Suppressor macrophage treated with lipopolysaccharide for 1 hour (primary cell): ENCODE measurements around the gene CBX5.
"Not testable (repeated sequence)": the region's sequence is repeated elsewhere in the genome, so short reads cannot be mapped to it uniquely, and the experiment has no call there.

Source experiments
- DNase-seq, 3 donors: peaks; one replicate each; pipeline ENCODE4 v3.0.0-alpha.2; 2020 to 2022

Gene CBX5

DNA sequence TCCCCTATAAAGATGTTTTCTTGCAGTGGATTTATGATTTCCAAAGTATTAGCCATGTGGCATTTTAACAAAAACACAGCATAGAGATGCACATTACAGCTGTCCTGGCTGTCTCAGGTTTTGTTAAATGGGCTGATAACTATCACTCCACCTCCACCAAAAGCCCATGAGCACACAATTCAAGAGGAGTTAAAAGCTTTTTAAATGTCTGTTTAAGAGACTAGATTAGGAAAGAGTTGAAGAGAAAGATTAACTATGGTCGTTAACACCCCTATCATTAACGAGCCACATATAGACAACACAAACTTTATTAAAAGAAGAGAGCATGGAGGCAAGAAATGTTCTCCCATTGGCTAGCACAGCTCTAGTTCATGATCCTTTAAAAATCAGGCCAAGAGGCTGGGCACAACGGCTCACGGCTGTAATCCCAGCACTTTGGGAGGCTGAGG lies 14.5 kb downstream of the CBX5 start:
- no peak for DNase-seq

DNA sequence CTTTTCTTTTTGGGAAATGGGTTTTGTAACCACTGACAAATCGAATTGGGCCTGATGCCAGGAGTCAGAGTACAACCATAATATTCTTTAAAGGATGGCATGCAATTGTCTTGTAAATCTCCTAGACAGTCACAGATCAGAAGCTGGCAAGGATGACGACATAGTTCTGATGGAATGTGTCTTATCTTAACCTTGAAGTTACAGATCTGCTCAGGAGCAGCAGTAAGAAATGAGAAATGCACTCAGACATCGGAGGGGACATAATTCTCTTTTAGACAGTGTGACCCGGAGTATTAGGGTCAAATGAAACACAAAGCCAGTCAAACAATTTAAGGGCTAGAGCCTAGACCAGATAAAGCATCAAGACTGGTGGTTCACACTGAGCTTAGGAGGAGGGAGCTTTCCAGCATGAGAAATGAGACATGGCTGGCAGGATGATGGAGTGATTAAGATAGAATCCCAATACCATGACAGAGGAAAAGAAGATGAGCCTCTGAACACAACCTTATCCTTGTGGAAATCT lies 17.5 kb downstream of the CBX5 start:
- peak; percentile 34 to 41 (median 39) for DNase-seq

DNA sequence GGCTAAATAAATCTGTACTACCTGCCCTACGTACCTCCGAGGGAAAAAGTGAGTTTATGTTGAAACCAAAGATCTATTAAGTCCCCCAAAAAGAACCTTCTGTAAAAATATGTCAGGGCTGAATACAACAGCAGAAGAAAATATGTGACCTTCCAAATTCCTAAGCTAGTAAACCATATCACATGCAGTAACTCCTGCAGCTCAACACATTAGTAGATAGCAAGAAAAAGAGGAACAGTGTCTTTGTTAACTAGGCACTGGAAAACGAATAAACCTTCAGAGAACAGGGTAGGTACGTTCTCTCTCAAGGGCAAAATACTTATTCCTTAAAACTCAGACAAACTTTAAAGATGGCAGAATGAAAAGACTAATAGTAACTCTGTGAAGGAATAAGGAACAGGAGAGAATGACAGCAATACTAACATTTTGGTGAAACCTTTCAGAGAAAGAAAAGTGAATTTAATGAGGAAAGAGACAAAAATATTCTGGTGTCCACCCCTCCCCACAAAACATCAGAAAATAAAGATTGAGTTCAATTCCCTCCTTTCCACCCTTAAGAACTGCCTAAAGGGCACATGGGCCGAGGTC lies 18.0 kb downstream of the CBX5 start:
- DNase-seq: peak in 2 of 3 donors; percentile 28

DNA sequence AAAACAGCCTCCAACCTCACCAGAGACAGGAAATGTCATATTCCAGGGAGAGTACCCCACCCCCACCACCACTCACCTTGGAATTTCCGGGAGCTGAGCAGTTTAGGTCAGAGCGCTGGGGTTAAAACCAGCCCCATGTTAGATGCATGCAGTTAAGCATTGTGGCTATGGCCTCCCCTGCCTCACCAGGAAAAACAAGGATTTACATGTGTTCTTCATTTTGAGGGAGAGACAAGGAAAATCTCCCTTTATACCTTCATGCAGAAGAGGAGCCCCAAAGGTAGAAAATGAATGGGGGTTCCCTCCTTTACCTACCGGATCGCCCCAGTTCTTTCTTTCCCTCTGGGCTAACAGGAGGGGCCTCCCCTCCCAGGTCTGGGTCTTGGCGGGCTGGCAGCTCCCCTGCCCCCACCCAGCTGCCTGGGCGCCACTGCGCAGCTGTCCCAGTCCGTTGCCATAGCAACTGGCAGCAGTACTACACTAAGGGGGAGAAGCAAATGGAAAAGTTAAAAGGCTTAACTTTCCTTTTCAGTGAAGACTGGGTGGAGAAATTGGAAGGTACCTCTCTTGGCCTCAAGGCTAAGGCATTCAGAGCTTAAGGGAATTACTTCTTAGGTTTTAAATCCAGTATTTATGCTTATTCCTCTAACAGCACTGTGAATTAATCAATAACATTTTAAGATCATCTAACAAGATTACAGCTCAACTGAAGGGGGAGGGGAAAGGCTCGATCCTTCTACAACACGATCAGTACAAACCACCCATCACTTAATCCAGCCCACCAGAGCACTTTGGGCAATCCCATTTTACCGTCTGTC lies 20.5 kb downstream of the CBX5 start:
- peak; percentile 55 to 63 (median 56) for DNase-seq

DNA sequence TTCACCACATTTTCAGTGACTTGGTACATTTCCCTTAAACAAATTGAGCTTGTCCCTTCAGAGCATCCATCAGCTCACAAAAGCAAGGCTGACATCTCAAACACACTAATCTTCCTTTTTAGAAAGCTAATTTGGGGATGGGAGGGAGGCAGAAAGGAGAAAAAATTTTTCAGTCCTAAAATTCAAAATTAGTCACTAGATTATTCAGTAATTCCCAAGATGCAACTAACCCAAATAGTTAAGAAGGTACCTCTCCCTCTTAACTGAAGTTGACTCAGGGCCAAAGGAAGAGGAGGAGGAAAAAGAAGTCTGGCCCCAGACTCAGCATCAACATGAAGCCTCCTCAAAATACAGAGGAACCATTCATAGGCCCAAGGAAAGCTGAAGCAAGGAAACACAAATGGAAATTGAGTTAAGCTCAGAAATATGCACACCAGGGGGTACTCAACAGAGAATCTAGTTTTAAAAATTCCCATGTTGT lies 21.7 kb downstream of the CBX5 start:
- DNase-seq: no peak

DNA sequence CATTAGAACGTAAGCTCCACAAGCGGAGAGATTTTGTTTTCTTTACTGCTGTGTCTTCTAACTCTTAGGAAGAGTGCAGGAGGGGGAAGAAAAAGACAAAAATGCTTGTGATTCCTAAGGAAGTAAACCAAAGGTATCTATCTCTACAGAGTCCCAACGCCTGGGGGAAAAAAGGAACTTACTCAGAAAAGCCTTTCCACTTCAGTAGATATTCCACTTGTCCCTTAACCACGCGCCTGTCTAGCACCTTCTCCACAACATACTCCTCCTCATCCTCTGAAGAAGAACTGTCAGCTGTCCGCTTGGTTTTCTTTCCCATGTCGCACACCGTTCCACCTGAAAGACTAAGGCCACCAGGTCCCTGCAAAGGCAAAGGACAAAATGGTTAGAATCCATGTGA lies 22.6 kb downstream of the CBX5 start:
- DNase-seq: no peak

DNA sequence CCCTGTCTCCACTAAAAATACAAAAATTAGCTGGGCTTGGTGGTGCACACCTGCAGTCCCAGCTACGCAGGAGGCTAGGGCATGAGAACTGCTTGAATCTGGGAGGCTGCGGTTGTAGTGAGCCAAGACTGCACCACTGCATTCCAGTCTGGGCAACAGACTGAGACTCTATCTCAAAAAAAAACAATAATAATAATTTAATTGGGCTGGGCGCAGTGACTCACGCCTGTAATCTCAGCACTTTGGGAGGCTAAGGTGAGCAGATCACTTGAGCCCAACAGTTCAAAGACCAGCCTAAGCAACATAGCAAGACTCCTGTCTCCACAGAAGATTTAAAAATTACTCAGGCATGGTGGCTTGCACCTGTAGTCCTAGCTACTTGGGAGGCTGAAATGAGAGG lies 26.7 kb downstream of the CBX5 start:
- no peak for DNase-seq

DNA sequence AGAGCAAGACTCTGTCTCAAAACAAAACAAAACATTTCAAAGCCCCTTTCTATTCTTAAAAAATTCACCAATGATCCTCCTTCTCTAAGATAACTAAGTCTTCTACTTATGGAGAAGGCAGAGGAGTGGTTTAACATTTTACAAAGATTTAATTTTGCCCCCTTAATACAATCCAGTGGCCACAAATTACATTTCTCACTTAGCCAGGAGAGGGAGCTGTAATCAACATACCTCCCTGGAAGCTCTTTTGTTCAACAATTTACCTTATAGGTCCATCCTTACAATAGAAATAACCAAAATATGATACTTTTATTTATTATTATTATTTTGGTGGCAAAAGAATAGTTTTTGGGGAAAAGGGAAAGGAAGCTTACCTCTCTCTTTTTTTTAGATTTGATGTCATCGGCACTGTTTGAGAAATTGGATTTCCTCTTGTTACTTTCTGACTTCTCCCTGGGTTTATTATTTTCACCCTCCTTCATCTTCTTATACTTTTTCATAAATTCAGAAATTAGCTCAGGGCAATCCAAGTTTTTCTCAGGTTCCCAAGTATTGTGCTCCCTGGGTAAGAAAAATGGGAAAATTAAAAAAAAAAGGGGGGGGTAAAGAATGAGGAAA lies 28.1 kb downstream of the CBX5 start:
- peak; percentile 52 to 68 (median 67) for DNase-seq

DNA sequence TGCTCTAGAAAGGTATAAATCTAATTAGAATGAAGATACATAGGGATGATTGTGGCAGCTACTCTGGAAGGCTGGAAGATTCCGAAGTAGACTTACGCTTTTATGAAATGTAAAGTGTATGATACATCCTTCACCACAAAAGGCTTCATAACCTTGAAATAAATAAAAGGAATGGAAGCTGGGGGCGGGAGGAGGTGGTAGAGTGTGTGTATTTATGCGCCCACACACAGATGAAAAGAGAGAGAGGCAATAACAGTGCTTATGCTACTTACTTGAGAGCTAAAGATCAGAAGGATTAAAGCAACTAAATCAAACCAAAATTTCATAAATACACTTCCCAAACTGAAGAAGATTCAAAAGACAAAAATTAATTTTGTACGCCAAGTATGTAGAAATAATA lies 30.4 kb downstream of the CBX5 start:
- no peak for DNase-seq

DNA sequence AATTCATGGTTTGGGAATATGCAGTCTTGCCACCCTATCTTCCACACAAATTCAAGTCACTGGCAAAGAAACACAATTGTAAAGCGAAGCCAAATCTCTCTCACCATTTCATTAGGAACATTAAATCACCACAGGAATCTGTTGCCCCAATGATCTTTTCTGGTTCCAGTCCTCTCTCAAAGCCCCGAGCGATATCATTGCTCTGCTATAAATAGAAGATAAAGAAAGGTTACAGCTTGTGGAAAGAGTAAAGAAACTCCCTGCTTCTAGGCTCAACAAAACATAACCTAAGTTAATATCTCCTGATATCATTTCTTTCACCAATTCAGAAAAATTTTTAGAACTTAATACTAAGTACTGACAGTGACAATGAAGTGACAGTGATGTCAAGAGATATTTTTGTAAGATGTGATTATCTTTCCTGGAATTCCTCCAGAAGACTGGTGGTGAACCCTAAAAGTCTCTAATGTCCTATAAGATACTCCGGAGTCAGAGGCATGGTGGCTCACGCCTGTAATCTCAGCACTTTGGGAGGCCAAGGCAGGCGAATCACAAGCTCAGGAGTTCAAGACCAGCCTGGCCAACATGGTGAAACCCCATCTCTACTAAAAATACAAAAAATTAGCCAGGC lies 33.8 kb downstream of the CBX5 start:
- no peak for DNase-seq

DNA sequence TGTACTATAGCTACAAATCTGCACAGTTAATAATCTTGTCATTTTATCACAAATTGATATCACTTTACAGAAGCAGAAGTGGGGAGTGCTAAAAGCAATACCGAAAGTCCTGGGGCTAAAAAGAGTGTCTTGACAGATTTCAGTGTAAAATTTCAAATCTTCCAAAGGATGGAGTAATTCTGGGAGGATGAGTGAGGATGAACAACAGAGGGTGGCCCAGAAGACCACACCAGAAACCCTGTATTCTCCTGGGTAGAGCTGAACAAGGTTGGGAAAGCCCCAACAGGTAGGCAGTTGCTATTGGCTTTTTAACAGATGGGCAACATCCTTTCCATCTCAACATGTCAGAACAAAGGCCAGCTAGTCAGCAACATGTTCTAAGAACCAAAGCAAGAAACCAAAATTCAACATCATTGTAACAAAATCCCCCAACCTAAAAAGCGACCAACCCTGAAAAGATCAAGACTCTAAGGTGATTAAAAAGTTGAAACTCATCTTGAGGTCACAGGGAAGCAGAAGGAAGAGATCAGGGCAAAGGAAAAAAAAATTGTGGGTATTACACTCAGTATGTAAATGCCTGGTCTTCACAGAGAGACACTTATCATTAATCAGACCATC lies 38.8 kb downstream of the CBX5 start:
- DNase-seq: no peak

DNA sequence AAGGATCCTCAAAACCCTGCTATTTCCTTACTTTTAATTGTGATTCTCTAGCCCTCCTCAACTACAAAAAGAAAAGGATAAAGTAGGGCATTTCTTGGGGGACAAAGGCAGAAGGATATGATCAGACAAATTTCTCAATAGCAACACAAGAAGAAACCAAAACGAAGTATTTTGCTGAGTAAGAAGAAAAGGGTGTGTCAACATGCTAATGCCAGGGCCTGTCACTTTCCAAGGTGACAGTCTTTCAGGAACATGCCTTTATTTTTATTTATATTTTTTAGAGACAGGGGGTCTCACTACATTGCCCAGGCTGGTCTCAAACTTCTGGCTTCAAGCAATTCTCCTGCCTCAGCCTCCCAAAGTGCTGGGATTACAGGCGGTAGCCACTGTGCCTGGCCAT lies 39.8 kb downstream of the CBX5 start:
- no peak for DNase-seq

DNA sequence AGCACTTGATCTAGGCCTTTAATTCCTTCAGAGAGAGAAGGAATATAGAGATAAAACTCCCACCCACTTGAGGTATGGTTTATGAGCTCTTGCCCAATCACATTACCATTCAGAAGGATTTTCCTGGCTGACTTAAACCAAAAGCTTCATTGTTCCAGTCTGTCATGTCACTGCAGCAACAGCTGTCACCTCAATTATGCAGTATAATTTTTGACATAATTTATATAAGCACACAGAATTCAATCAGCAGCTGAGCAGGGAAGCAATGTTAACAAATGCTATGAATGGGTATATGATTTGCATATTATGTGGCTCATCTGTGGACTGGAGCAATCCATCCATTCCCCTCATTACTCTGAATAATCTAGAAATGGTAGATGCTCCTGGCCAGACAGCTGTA lies 40.3 kb downstream of the CBX5 start:
- DNase-seq: no peak

DNA sequence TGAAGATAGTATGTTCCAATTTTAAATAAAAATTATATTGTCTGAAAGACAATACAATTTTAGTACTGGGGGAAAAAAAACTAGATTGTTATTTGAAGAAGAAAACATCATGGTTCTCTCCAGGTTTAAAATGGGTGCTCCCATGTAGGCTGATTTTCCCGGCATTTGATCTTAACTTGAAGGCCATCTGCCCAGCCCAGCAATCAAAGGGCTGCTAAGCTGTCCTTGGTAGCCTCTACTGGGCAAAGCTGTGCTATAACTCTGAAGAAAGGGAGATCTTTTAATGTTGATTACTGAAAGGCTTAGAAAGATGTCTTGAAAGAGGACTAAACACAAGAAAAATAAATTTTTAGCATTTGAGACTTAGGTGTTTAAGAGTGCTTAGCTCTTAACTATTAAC lies 41.4 kb downstream of the CBX5 start:
- DNase-seq: no peak

DNA sequence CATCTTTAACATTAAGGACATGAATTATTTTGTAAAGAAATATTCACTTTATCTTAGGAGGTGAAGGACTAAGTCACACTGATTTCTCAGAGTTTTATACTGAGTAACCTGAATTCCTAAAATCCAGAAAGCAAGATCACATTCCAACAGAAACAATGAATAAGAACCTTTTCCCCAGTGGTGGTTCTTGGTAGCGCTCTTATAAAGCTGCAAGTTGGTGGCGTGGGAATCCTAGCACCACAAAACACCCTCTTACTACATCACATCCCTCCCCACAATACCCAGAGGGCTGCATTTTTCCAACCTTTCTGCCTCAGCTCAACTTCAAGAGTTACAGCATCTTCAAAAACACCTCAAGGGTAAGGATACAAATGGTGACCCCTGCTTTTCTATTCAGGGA lies 47.1 kb downstream of the CBX5 start:
- no peak for DNase-seq

DNA sequence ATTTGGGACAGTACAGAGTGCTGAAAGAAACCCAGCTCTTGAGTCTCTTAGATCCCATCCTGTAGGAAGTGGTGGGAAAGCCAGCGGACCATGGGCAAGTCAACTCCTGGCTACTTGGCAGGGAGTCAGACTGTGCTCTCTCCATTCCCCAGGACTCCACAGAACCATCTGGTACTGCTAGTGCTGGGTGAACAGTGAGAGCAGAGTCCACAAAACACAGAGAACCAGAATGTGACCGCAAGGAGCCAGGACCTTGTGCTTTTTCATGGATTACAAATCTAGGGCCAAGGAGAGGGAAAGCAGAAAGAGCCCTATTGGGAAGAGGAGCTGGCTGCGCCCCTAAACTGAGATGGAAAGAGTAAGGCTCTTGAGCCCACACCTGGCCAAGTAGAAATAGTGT lies 48.7 kb downstream of the CBX5 start:
- not testable (repeated sequence) for DNase-seq

DNA sequence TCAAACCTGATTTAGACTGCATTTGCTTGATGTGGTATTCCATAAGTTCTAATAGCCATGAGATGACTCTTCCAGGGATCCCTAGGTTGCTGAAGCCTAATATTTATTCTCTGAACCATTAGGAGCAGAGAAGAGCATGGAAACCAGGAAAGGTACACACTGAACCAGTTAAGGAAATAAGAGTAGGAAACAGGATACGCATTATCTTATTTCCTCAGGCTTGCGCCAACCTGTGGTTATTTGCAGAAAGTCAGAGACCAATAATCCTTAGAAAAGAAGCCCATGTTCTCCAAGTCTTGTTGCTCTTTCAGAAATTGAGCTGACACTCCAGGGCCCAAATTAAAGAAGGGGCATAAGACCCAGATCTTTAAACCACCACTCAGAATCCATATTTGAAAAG lies 49.4 kb downstream of the CBX5 start:
- DNase-seq: no peak

DNA sequence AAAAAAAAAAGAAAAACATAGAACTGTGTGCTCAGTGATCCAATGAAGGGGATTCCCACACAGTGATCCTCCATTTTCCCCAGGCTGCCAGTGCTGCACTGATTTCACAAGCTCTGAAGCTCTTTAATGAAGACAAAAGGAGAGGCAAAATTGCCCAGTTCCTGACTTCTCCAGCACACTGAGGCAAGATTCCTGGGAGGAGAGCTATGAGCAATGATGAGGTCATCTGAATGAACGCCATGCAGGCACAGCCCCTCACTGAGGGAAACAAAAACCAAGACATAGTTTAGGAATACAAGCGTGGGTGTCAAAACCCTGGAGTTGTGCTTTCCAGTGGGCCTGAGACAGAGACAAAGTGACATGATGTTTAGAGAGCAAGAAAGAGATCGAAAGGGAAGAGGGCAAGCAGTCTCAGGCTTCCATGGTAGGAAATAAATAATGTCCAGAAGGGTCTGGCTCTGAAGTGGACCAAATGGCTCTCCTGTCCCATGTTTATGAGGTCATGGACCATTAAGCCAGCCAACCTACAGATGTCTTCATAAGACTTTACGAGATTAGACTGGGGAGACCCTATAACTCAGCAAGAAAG lies 50.2 kb downstream of the CBX5 start:
- DNase-seq: peak; percentile 87 to 95 (median 90)

DNA sequence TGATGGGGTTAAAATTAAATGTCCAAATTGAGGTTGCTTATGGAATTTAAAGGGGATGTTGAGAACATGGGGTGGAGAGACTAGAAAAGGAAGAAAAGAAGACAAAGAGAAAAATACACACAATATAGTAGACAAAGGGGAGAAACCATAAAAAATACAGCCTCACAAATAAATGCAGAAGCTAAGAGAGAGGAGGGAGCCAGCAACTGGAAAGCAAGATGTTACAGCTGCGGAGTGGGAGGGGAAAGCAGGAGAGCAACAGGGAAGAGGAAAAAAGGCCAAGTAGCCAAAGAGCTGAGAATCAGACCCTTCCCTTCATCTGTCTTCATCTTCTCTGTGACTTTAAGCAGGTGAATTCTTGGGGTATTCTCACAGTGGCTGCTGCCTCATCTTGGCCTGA lies 51.5 kb downstream of the CBX5 start:
- peak in 2 of 3 donors; percentile 12 to 30 for DNase-seq

DNA sequence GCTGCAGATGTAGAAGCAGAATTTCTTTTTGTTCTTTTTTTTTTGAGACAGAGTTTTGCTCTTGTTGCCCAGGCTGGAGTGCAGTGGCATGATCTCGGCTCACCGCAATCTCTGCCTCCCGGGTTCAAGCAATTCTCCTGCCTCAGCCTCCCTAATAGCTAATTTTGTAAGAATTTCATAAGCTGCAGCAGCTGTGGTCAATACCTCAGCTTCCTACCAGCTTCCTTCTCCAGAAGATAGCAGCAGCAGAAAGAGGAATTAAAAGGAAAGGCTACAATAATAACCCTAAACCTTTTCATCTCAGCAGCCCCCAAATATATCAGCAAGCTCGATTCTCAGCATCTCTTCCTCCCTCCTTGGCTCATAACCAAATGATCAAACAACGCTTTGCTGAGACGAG lies 52.0 kb downstream of the CBX5 start:
- peak in 2 of 3 donors; percentile 15 to 28 for DNase-seq

DNA sequence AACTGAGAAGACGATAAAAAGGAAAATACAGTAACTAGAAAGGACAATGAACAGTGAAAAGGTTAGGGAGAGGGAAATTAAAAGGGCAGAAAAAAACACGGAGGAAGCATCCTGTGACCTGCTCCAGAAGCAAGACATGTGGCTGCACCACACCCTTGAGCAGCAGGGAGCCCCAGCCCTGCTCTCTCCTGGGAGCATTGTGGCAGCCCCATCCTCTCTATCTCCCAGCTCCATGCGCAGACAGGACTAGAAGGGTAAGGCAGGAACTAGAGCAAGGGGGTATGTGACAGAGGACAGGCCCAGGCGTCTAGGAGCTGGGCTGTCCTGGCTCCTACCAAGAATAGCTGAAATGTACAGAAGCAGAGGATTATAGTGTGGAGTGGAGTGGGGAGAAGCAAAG lies 52.5 kb downstream of the CBX5 start:
- no peak for DNase-seq

DNA sequence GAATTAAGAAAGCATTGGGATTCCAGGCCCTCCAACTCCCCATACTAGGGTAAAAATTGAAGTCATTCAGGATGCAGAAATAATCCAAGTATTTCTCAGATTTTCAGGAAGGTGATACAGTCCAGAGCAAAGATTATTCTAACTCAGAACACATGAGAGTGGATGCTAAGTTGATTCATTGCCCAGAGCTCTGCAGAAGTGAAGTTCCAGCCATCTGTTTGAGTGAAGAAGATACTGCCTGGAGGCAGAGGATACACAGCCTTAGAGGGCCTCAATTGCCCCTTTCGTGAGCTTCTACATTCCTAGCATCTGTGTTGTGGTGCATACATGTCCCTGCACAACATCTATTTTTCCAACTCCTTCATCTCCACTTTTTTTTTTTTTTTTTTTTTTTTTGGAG lies 54.3 kb downstream of the CBX5 start:
- no peak for DNase-seq
